GM12878 (cell line): ENCODE data around the gene OPN1SW. TPM values are rescaled to one million over a fixed set of nuclear protein-coding genes. Genes with fewer than 3 reads are reported as not detected.

Source experiments
- ATAC-seq: fragments of 200-7000 bp; cut with Tn5 transposase; 3 replicates; pipeline ENCODE4 v1.9.1; 2020; ENCODE audit warnings: mild to moderate bottlenecking, moderate library complexity
- BruUV-seq: library from RNA; stranded (reverse); fragments of 400-500 nt; replicated peaks from 2 replicates; lab custom pipeline; 2021; lab: Mats Ljungman, UMichigan
- CTCF ChIA-PET: fragments of 300-600 bp; sonication (Branson Sonifier 250); formaldehyde crosslinking; extraction: SDS; loops from one replicate; lab custom pipeline; 2021; ENCODE audit warnings: inconsistent platforms; lab: Yijun Ruan, JAX
- POLR2A ChIA-PET: fragments of 350-600 bp; formaldehyde crosslinking; extraction: SDS; loops from one replicate; lab custom pipeline; 2021; ENCODE audit warnings: inconsistent platforms; lab: Charles Lee
- RAD21 ChIA-PET: fragments of 300-600 bp; sonication (Branson Sonifier 250); formaldehyde crosslinking; loops from one replicate; lab custom pipeline; 2023; ENCODE audit warnings: antibody characterized with exemption; ENCODE audit not compliant: unreplicated experiment; lab: Charles Lee
- SMC1A ChIA-PET: fragments of 300-600 bp; sonication (Branson Sonifier 250); formaldehyde crosslinking; loops from one replicate; lab custom pipeline; 2023; ENCODE audit not compliant: unreplicated experiment, uncharacterized antibody; lab: Charles Lee
- DNase-seq: peaks from one replicate; pipeline ENCODE4 v3.0.0-alpha.2; 2011; ENCODE audit warnings: low read depth, low spot score
- FAIRE-seq: peaks from 3 replicates; lab custom pipeline; 2011; peaks lifted over from hg19 to GRCh38; lab: Jason Lieb, UNC
- H2AFZ ChIP-seq: 2 replicates; pipeline ENCODE4 v1.6.0; 2011; ENCODE audit warnings: low read depth, low read length, control low read depth; ENCODE audit not compliant: control insufficient read depth
- H3K27ac ChIP-seq: 2 replicates; pipeline ENCODE4 v1.5.1; 2011; ENCODE audit warnings: control low read depth; ENCODE audit not compliant: control insufficient read depth, insufficient read depth
- H3K27me3 ChIP-seq, 2 experiments: replicated peaks in 1 of 2; 2 replicates each; pipeline versions ENCODE4 v1.6.0 to v1.6.1; 2011; ENCODE audit warnings: low read length in 1 of 2; ENCODE audit not compliant: control insufficient read depth in 2 of 2, insufficient read depth in 2 of 2
- H3K36me3 ChIP-seq, 2 experiments: 2 replicates each; pipeline ENCODE4 v1.5.1; 2011; ENCODE audit warnings: low read length in 1 of 2; ENCODE audit not compliant: control insufficient read depth in 2 of 2, insufficient read depth in 2 of 2
- H3K4me1 ChIP-seq: 2 replicates; pipeline ENCODE4 v1.6.1; 2011; ENCODE audit warnings: mild to moderate bottlenecking, low read length, moderate library complexity, mixed read lengths; ENCODE audit not compliant: control insufficient read depth, insufficient read depth
- H3K4me2 ChIP-seq: 2 replicates; pipeline ENCODE4 v1.6.0; 2011; ENCODE audit warnings: control low read depth; ENCODE audit not compliant: control insufficient read depth, insufficient read depth
- H3K4me3 ChIP-seq: fragments of 200-600 bp; sonication (generic); 2 replicates; pipeline ENCODE4 v1.5.1; 2016
- H3K79me2 ChIP-seq: 2 replicates; pipeline ENCODE4 v1.6.0; 2011; ENCODE audit warnings: low read length; ENCODE audit not compliant: control insufficient read depth, insufficient read depth
- H3K9ac ChIP-seq: 2 replicates; pipeline ENCODE4 v1.8.0; 2011; ENCODE audit warnings: low read length, control low read depth, mixed read lengths; ENCODE audit not compliant: control insufficient read depth, insufficient read depth
- H3K9me3 ChIP-seq: replicated peaks from 3 replicates; pipeline ENCODE4 v1.5.1; 2011; ENCODE audit warnings: mild to moderate bottlenecking, low read length; ENCODE audit not compliant: control insufficient read depth, insufficient read depth
- H4K20me1 ChIP-seq: 2 replicates; pipeline ENCODE4 v1.6.0; 2011; ENCODE audit not compliant: control insufficient read depth, insufficient read depth
- CREM ChIP-seq: IDR thresholded peaks from 2 replicates; pipeline ENCODE4 v1.6.1; 2014; ENCODE audit warnings: antibody characterized with exemption, low read depth
- ELK1 ChIP-seq: IDR thresholded peaks from 2 replicates; pipeline ENCODE4 v1.6.1; 2012; ENCODE audit warnings: low read depth, low read length, improper control_type of control experiment
- FOXM1 ChIP-seq: IDR thresholded peaks from 2 replicates; pipeline ENCODE4 v1.6.1; 2012; ENCODE audit warnings: low read depth, mild to moderate bottlenecking, inconsistent platforms, low read length, moderate library complexity
- GATAD2B ChIP-seq: fragments of 450-650 bp; conservative IDR thresholded peaks from 2 replicates; pipeline ENCODE4 v1.6.1; 2017; ENCODE audit warnings: low read depth, mild to moderate bottlenecking, moderate library complexity
- IKZF2 ChIP-seq, 2 experiments: fragments of 450-650 bp; IDR thresholded peaks; 2 replicates each; pipeline ENCODE4 v1.6.1; 2017; ENCODE audit warnings: mild to moderate bottlenecking in 2 of 2, moderate library complexity in 2 of 2
- POLR2A ChIP-seq: IDR thresholded peaks from 2 replicates; pipeline ENCODE4 v1.6.1; 2011; ENCODE audit warnings: low read depth, mild to moderate bottlenecking, low read length
- ZNF207 ChIP-seq: fragments of 450-650 bp; IDR thresholded peaks from 2 replicates; pipeline ENCODE4 v1.6.1; 2014; ENCODE audit warnings: antibody characterized with exemption, mild to moderate bottlenecking, borderline replicate concordance
- WGBS: methylation state at CpG from one replicate; pipeline ENCODE4 v1.1.6; 2016; ENCODE audit warnings: low lambda C conversion rate; ENCODE audit not compliant: insufficient replicate concordance, insufficient coverage; ENCODE audit errors: missing lambda C conversion rate; 5-methylcytosine and 5-hydroxymethylcytosine counted together
- in situ Hi-C: fragments of 300-500 bp; cut with MboI; formaldehyde crosslinking; loops from 9 replicates; pipeline ENCODE4 v1.14.3; 2018; ENCODE audit warnings: mixed read lengths
- intact Hi-C: fragments of 100-400 bp; cut with micrococcal nuclease; formaldehyde crosslinking; loops from one replicate; pipeline ENCODE4 v1.14.2; 2022; ENCODE audit not compliant: unreplicated experiment
- polyA plus RNA-seq, 11 experiments: library from polyadenylated mRNA; depleted of rRNA in 4 of 11; unstranded in 6 of 11; stranded (reverse) in 5 of 11; fragments of >200 nt; fragmentation: Nextera tagmentation in 4 of 11; fragmentation: Illumina TruSeq in 1 of 11; extraction: Ambion mirVana in 4 of 11; extraction: Trizol in 1 of 11; gene quantifications; 1 replicate in 1 of 11; 2 replicates in 10 of 11; pipeline versions ENCODE4 v1.2.1 to v1.2.3, GENCODE V29; 2011 to 2016; ENCODE audit warnings: inconsistent platforms in 2 of 11, missing spikeins in 2 of 11, low read depth in 1 of 11
- total RNA-seq, 4 experiments: library from RNA; depleted of rRNA in 3 of 4; stranded (reverse); fragments of >200 nt in 3 of 4; fragmentation: Illumina TruSeq in 1 of 4; extraction: Trizol in 1 of 4; gene quantifications; 2 replicates each; pipeline versions ENCODE4 v1.2.1 to v1.2.3, GENCODE V29; 2013 to 2021

The OPN1SW gene
- total and polyA plus RNA-seq, 10 of the 15 experiments (the other 5 are each of a cell fraction or from before 2014, with no cell fraction given), result 0.11 to 0.35 (median 0.19) TPM; not detected in 6

DNA sequence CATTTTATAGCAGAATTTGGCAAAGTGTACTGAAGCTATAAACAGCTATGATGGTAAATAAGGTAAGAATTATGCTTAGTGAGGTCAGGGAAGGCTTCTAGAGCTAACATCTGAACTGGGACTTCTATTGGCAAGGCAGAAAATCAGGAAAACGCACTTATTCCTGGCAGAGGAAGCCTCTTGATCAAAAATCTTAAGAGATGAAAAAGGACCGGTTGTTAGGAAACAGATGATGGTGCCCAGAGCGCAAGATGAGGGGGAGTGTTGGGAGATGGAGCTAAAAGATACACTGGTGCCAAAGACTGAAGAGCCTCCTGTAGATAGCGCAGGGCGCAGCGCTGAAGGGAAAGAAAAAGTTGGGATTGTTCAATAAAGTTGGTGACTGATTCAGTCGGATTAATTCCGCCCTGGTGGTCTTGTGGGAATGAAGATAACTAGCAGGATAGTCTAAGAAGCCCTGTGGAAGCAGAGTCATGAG is 37.0 kb downstream of the OPN1SW start:
- Histone ChIP-seq H3K36me3 (no peaks in the 10 kb centered on the region), H3K4me2 (peak overlapping the region; percentile 93), H3K9me3 (no peaks in the 10 kb centered on the region), H3K9ac (peak overlapping the region; percentile 77), H4K20me1 (no peaks in the 10 kb centered on the region), H3K4me3 (peak overlapping the region; percentile 66), H2AFZ (peak overlapping the region; percentile 91), H3K4me1 (peaks cover 5% of the 10 kb centered on the region; the same call in 1 of the 2 replicates), H3K27ac (peak overlapping the region; percentile 91), H3K79me2 (peaks cover 46% of the 10 kb centered on the region), H3K27me3 (no peaks in the 10 kb centered on the region; a peak in 1 of 4 replicates)
- CTCF ChIA-PET, result interaction anchor here (0.5 to 2.7 kb wide), 11 partner anchors 9 to 357 kb away, joined by 3 to 13 read pairs (median 5); partner anchors contain the start of genes ATP6V1F and GARIN1A
- BruUV-seq, result TSS peak; percentile 98
- intact Hi-C loops (loop anchor here (5.0 kb wide), 1 partner anchor 124 kb away; the partner anchor contains the start of gene ATP6V1F), in situ Hi-C loops (no loop called here)
- SMC1A ChIA-PET, result interaction anchor here (0.7 to 2.9 kb wide), 16 partner anchors 9 to 204 kb away, joined by 3 to 13 read pairs (median 4); no protein-coding TSS in a partner anchor
- peak; percentile 34 for ATAC-seq
- WGBS, result 3% methylated on average over 8 of the region's 8 CpGs
- POLR2A ChIA-PET, result interaction anchor here (1.0 to 4.0 kb wide), 7 partner anchors 10 to 66 kb away, joined by 3 to 25 read pairs (median 5); no protein-coding TSS in a partner anchor
- TF ChIP-seq ELK1 (no peak), CREM (no peak), GATAD2B (0 out of 2 replicates have a peak, but pooled peaks have one; percentile 4), POLR2A (no peak), IKZF2 (IDR thresholded peaks at IDR 0.05) (peak in 1 of 2 experiments; percentile 7; a peak in 2 of 4 replicates), FOXM1 (no peak), ZNF207 (0 out of 2 replicates have a peak, but pooled peaks have one; percentile 27)
- peak; percentile 35 for FAIRE-seq
- RAD21 ChIA-PET, result interaction anchor here (1.0 to 2.2 kb wide), 8 partner anchors 65 to 475 kb away, joined by 3 to 8 read pairs (median 4); partner anchors contain the start of gene ATP6V1F
- DNase-seq, result no peak
